ENCODE data around the gene NEB. TPM values are rescaled to one million over a fixed set of nuclear protein-coding genes. Genes with fewer than 3 reads are reported as not detected.

NEB gene
- total RNA-seq, 4 donors from 2014 or later, result 0.98 to 4.4 (median 2.4) TPM

DNA sequence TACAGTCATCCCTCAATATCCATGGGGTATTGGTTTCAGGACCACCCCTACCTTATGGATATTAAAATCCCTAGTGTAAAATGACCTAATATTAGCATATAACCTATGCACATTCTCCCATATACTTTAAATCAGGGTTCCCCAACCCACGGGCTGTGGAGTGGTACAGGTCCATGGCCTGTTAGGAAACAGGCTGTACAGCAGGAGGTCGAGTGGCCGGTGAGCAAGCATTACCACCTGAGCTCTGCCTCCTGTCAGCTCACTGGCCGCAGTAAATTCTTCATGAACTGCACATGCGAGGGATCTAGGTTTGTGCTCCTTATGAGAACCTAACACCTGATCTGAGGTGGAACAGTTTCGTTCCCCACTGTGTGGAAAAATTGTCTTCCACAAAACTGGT, 250.7 kb downstream of the NEB start:
- TF ChIP-seq, protein P1, sequence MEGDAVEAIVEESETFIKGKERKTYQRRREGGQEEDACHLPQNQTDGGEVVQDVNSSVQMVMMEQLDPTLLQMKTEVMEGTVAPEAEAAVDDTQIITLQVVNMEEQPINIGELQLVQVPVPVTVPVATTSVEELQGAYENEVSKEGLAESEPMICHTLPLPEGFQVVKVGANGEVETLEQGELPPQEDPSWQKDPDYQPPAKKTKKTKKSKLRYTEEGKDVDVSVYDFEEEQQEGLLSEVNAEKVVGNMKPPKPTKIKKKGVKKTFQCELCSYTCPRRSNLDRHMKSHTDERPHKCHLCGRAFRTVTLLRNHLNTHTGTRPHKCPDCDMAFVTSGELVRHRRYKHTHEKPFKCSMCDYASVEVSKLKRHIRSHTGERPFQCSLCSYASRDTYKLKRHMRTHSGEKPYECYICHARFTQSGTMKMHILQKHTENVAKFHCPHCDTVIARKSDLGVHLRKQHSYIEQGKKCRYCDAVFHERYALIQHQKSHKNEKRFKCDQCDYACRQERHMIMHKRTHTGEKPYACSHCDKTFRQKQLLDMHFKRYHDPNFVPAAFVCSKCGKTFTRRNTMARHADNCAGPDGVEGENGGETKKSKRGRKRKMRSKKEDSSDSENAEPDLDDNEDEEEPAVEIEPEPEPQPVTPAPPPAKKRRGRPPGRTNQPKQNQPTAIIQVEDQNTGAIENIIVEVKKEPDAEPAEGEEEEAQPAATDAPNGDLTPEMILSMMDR (IDR thresholded peaks at IDR 0.05; ENCODE audit: low read depth), result no peak

DNA sequence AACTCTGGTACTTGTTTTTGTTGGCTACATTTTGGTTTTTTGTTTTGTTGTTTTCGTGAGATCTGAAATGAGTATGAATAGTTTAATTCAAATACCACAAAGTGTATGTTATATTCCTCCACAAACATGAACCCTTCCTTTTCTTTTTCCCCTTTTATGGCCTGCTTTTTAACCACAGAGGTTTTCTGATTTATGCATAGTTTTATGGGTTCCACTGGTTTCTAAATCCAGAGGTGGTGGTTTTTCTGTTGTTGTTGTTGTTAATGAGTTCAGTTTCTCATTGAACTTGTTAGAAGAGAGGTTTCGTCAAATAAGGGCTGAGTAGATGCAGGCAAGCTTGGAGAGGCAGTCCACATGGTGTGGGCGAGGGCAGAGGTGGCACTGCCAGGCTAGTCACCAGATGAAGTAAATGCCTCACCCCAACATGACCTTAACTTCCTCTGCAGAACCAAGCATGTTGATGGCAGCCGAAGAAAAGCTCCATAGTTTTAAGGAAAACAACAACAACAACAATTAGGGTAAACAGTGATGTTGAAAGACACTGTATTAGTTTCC, 252.0 kb downstream of the NEB start:
- TF ChIP-seq, protein P1 (IDR thresholded peaks at IDR 0.05; ENCODE audit: low read depth), result no peak

DNA sequence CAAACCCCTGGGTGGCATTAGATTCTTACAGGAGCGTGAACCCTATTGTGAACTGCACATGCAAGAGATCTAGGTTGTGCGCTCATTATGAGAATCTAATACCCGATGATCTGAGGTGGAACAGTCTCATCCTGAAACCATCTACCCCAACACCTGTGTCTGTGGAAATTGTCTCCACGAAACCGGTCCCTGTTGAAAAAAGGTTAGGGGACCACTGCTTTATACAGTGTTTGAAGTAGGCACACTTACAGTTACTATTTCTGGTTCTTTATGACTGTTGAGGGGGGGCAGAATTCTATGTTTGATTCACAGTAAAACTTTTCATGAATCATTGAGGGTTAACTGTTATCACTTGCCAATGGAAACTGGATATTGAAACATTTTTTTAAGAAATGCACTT, 252.5 kb downstream of the NEB start:
- TF ChIP-seq, protein P1 (IDR thresholded peaks at IDR 0.05; ENCODE audit: low read depth), result no peak

DNA sequence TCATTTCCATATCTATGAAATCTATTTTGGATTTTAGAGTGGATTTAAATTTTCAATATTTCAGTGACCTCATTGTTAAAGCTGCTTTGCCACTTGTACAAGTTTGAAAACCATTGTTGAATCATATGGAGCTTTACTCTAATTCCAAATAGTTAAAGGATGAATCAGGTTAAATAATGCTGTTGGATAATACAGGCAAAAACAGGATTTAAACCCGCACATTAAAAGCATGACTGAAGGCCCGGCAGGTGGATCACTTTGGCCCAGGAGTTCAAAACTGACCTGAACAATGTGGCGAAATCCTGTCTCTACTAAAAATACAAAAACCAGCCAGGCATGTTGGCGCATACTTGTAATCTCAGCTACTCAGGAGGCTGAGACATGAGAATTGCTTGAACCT, 256.3 kb downstream of the NEB start:
- TF ChIP-seq, protein P1 (IDR thresholded peaks at IDR 0.05; ENCODE audit: low read depth), result no peak

DNA sequence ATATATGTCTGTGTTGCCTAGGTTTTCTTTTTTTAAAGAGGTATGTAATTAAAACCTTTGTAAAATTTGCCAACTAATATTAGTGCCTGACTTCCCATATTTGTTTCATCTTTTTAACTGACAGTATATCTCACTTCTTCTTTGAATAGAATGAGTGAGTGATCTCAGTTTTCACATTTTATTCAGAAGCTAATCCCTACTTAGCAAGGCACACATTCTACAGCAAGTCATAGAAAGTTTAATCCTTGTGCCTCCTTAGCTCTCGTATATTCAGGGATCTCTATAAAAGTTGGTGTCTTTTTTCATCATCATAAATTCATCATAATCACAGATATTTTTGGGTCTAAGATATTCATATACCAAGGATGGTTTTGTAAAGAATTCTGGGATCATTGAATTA, 258.0 kb downstream of the NEB start:
- TF ChIP-seq, protein P1 (IDR thresholded peaks at IDR 0.05; ENCODE audit: low read depth), result no peak

DNA sequence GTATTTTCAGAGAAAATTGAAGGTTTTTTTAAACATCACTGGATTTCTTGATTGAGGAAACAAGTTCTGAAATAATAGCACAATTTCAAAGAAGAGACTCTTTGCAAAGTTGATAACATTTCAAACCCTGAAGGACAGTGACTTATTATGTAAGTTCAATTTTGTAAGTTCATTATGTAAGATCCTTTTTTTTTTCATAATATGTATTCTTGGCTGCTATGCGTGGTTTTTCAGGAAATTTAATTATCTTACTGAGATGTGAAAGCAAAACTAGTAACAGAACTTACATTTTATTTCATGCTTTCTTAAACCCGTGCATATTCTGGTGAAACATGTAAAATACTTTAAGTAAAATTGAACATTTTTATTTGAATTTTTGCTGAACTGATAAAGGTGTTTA, 259.2 kb downstream of the NEB start:
- TF ChIP-seq, protein P1 (IDR thresholded peaks at IDR 0.05; ENCODE audit: low read depth), result no peak

DNA sequence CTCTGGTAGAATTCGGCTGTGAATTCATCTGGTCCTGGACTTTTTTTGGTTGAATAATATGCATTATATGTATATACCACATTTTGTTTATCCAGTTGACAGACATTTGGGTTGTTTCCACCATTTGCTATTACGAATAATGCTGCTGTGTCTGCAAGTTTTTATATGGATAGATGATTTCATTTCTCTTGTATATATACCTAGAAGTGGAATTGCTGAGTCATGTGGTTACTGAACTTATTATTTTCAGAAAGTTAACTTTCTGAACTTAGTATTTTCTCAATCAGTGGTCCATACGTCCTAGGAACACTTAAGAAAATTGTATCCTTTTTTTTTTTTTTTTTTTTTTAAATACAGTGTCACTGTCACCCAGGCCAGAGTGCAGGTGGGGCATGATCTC, 261.3 kb downstream of the NEB start:
- TF ChIP-seq, protein P1 (IDR thresholded peaks at IDR 0.05; ENCODE audit: low read depth), result no peak
